Inferior parietal cortex (tissue), 1 donor: ENCODE results near the gene UTRN.

Experiments used
- DNase-seq: peaks from one replicate; pipeline ENCODE4 v3.0.0-alpha.2; 2016; ENCODE audit errors: extremely low spot score

The UTRN gene

DNA sequence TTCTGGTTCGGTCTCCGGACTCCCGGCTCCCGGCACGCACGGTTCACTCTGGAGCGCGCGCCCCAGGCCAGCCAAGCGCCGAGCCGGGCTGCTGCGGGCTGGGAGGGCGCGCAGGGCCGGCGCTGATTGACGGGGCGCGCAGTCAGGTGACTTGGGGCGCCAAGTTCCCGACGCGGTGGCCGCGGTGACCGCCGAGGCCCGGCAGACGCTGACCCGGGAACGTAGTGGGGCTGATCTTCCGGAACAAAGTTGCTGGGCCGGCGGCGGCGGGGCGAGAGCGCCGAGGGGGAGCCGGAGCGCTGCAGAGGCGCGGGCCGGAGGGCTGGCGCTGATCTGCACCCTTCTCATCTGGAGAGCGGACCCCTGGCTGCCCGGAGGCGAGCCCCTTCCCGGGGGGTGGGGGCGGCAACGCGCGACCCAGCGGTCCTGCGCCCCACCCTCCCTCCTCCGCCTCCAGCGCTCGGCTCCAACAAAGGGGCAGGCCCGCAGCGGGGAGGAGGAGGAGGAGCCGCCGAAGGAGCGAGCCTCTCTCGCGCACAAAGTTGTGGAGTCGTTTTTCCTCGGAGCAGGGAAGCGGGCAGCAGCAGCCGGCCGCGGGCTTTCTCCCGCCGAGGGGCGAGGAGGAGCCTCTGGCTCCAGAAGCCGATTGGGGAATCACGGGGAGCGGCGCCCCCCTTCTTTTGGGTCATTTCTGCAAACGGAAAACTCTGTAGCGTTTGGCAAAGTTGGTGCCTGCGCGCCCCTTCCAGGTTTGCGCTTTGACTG, at the start of gene UTRN:
TSS of gene UTRN (plus strand) at position 553 of the 765 bp plus-strand sequence. CDS start 6,494 bp downstream, outside the sequence.
- DNase-seq = peak; percentile 20

- DNase-seq = no peak
Measured at GRCh38 chr6:144244688-144245087, 40.4 kb upstream of the UTRN start.

DNA sequence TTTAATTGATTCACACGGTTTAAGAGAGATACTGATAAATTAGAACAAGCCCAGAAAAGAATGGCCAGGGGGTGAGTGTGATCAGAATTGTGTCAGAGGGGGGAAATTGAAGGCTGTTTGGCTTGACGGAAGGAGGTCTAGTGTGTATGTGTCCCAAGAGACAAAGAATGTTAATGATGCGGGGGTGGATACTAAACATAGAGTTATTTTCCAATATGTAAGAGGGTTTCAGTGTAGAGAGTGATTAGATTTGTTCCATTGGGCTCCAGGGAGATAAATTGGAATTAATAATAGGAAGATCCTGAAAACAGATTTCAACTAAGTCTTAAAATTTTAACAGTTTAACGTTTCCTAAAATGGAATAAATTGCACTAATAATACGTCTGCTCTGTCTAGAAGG, 38.1 kb upstream of the UTRN start:
- no peak for DNase-seq

- no peak for DNase-seq
Measured at GRCh38 chr6:144248003-144248402, 37.1 kb upstream of the UTRN start.

GRCh38 chr6:144248476-144249301, 36.4 kb upstream of the UTRN start:
- DNase-seq = no peak

DNA sequence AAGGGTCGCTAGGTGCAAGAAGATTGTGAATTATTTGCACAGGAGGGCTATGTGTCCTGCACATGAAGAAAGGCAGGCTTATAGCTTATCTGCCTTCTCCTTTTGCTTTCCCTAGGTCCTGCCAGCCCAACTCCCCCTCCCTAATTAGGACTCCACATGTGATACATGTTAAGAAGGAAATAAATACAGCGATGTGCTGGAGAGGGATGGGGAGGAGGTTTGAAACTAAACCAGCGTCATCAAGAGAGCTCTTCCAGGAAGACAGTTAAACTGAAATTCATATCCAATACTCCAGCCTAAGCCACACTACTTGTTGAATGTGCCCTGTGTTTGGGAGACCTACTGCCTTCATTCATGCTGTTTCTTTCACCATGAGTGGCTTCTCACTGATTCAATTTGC, 34.9 kb upstream of the UTRN start:
- no peak for DNase-seq

DNA sequence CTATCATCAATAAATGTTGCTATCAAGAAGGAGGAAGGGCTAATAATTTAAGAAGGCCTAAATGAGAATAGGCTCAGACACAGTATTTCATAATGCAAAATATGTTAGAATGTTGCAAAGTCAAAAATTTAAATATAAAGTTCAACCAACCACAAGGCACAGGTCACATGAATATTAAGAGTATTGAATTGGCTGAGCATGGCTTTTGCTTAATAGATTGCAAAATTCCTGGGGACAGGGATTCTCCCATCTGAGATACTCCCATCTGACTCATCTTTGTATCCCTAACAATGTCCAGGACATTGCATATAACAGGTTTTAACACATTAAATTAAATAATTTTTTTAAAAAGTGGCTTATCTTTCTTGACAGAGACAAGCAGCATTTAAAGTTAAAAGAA, 32.9 kb upstream of the UTRN start:
- DNase-seq = no peak

DNA sequence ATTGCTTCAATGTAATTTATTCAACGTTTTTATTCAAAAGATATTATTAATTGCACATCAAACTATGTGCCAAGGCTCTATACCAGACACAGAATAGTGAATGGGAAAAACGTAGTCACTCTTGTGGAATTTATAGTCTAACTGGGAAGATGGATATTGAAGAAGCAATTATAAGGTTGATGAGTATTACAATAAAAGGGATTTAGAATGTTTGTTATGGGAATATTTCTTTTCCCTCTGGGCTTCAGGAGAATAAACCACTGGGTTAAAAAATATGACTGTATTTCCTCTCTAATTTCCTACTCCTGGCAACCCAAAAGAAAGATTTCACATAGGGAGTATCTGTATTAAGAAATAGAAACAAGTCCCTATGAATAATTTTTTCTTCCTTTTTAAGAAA, 25.1 kb upstream of the UTRN start:
- DNase-seq = no peak

DNA sequence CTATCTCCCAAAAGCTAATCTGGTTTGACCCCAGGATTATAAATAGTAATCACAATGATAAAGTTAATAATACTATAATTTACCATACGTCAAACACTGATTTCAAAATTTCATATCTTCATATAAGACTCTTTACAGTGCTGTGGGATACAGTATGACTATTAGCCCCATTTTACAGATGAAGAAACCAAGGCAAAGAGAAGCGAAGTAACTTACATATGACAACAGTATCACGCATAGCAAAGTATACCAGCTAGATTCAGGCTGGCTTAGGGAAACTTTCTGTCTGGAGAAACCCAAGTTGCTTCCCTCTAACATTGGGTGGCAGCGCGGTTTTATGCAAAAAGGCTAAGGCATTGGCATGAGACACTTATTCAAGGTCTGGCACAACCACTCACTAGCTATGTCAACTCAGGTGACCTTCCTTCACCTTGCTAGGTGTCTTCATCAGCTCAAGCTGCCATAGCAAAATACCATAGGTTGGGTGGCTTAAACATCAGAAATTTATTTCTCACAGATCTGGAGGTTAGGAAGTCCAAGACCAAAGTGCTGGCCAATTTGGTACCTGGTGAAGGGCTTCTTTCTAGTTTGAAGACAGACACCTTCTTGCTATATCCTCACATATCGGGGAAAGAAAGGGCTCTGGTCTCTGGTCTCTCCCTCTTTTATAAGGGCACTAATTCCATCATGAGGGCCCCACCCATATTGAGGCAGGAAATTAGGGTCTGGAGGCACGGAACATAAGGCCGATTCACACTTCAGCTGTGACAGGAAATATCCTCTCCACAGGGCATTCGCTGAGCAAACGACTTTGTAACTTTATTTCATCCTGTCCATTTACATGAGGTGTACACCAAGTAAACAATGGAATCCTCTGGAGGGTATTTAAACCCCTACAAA, 22.4 kb upstream of the UTRN start:
- no peak for DNase-seq

GRCh38 chr6:144263786-144264185, 21.3 kb upstream of the UTRN start:
- no peak for DNase-seq

- DNase-seq = no peak
Measured at GRCh38 chr6:144264270-144265060, 20.7 kb upstream of the UTRN start.

DNA sequence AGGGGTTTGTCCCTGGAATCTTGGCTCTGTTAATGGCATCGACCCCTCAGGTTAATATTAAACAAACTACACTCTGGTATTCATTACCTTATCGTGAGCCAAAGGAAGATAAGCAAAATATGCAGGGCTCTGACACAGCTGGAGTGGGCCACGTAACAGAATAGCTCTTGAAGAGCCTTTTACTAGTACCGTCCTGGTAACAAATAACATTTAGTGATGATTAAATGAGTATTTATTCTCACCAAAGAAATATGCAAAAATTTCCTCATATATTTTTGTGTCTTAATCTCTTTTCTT, 20.1 kb upstream of the UTRN start:
- no peak for DNase-seq

- no peak for DNase-seq
Measured at GRCh38 chr6:144265390-144265789, 19.7 kb upstream of the UTRN start.

DNA sequence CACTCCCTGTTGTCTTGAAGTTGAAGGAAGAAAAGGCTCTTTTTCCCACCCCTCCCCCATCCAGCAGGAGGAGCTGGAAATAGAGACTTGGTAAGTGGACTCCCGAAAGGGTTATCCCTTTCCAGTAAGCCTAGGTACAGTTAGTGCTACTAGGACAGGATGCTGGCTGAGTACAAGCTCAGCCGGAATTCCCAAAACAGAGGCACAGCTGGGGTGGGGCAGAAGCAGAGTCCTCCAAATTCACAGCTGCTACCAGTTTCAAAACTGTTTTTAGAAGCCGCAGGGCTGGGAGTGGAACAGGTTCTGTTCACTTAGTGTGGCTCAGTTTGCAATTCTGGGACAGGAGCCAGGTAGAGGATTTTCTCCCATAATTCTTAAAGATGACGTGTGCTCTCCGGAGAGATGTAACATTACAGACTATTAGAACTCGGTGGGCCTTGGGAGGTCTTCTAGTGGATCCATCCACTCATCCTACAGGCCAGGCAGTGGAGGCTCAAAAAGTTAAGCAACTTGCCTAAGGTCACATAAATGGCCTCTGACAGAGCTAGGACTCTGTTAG, 19.0 kb upstream of the UTRN start:
- no peak for DNase-seq

DNA sequence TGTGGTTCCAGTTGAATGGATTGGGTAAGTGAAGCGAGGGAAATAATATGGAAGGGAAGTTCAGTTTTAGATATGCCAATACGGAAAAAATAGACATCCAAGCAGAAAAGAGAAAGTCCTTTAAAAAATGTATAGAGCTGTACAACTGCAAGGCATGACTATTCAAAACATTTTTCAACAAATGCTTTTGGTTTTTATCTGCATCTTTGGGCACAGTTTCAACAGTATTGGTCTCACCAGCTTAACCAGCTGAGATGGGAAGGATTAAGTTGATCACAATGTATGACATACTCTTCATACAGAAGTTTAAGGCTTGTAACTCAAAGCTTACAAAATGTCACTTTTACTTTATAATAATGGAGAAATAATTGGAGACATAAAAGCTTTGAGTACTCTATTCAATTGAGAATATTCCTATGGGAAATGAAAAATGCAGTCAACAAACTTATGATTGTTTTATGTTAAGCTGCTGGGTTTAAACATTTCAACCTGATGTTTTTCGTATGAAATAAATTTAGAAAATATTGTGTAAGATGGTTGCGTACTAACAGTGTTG, 16.3 kb upstream of the UTRN start:
- no peak for DNase-seq

GRCh38 chr6:144277174-144277573, 8.0 kb upstream of the UTRN start:
- no peak for DNase-seq

GRCh38 chr6:144277605-144278227, 7.4 kb upstream of the UTRN start:
- DNase-seq = no peak

GRCh38 chr6:144278659-144279314, 6.3 kb upstream of the UTRN start:
- no peak for DNase-seq

GRCh38 chr6:144279484-144280150, 5.5 kb upstream of the UTRN start:
- DNase-seq = no peak
